ENCODE results near the gene SLC25A22. TPM values are rescaled to one million over a fixed set of nuclear protein-coding genes. Genes with fewer than 3 reads are reported as not detected.
A peak's percentile ranks its signal among the peaks of the same experiment; 100 is the strongest.

The SLC25A22 gene
- total RNA-seq, 1 experiment from 2014 or later: 44.5 TPM

DNA sequence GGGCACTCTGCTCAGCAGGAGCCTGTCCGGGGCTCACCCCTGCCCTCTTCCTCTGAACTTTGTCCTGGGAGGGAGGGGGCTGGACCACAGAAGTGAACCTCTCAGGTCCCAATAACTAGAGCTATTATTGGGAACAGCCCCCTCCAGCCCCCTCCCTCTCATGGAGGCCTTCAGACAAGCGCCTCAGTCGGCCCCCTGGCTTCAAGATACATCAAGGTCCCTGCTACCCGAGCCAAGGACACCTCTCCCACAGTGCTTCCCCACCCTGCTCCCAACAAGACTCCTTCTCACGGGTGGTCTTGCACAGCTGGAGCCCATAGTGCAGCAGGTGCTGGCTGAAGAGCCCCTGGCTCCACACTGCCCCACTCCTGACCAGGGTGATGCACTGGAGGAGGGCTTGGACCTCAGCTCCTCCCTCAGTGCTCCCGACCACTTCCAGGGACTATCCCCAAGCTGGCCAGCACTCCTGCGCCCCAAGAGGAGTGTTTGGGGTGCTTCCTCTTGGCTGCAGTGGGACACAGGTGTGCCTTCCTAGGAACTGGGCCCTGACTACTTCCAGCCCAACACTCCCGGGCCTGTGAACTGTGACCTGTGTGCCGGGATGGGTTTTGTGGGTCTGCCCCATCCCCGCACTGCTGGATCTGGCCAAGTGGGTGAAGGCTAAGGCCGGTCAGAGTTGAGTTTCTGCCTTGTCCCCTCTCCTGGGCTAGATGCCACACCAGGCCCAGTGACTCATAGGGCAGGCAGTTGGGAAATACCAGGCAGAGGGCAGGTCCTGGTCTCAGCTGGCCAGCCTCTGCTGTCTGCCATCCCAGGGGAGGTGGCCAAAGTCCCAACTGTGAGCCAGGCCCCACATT, 22.8 kb upstream of the SLC25A22 start:
- Mint-ChIP-seq H3K27me3 (ENCODE audit: unreplicated experiment) (no peaks in the 10 kb centered on the region), H3K27ac (ENCODE audit: unreplicated experiment) (peak overlapping the region; percentile 88), H3K9me3 (ENCODE audit: low read depth, unreplicated experiment) (no peaks in the 10 kb centered on the region), H3K36me3 (ENCODE audit: insufficient read depth, unreplicated experiment) (peaks cover 78% of the 10 kb centered on the region), H3K4me1 (ENCODE audit: low read depth, unreplicated experiment) (peaks cover 20% of the 10 kb centered on the region), H3K4me3 (ENCODE audit: low read depth, unreplicated experiment) (peak overlapping the region; percentile 77)
- peak; percentile 87 for DNase-seq
- CTCF ChIA-PET: interaction anchor here (1.6 kb wide), 1 partner anchor 14 kb away, joined by 9 read pairs; no protein-coding TSS in a partner anchor
- intact Hi-C loops (cut with micrococcal nuclease; ENCODE audit: unreplicated experiment): no loop called here
- BruUV-seq (replicated peaks): no TSS peak
- TF ChIP-seq, protein P1, sequence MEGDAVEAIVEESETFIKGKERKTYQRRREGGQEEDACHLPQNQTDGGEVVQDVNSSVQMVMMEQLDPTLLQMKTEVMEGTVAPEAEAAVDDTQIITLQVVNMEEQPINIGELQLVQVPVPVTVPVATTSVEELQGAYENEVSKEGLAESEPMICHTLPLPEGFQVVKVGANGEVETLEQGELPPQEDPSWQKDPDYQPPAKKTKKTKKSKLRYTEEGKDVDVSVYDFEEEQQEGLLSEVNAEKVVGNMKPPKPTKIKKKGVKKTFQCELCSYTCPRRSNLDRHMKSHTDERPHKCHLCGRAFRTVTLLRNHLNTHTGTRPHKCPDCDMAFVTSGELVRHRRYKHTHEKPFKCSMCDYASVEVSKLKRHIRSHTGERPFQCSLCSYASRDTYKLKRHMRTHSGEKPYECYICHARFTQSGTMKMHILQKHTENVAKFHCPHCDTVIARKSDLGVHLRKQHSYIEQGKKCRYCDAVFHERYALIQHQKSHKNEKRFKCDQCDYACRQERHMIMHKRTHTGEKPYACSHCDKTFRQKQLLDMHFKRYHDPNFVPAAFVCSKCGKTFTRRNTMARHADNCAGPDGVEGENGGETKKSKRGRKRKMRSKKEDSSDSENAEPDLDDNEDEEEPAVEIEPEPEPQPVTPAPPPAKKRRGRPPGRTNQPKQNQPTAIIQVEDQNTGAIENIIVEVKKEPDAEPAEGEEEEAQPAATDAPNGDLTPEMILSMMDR (IDR thresholded peaks at IDR 0.05; ENCODE audit: unreplicated experiment): no peak

DNA sequence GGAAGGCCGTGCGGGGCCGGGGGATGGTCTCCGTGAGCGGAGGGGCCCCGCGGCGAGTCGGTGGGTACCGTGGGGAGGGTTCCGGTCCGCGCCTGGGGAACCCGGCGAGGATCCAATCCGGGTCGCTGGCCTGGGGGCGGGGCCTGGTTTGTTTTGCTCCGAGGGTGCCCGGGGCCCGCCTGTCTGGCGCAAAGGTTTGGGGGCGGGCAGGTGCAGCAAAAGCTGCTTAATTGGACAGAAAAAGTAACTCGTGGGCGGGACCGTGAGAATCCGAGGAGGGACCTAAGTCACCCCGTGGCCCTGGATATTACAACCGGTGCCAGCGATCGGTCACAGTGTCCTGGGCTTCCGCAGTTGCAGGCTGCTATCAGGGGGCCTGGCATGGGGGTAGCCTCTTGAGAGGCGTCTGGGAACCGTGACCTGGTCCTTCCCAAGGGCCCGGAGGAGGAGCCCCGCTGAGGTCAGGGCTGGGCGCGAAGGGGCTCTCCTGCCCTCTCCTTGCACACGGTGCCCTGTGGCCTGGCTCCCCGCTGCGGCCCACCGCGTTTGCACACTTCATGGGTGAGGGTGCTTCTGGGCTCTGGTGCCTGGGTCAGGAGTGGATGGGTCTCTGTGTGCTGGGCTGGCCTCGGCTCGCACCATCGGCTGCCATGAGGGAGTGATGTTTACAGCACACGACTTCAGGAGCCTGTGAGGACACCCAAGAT, 22.0 kb upstream of the SLC25A22 start:
- peak overlapping the region; percentile 77 for H3K4me3 Mint-ChIP-seq (ENCODE audit: low read depth, unreplicated experiment)
- TF ChIP-seq, protein P1 (IDR thresholded peaks at IDR 0.05; ENCODE audit: unreplicated experiment): no peak
- DNase-seq: peak; percentile 93
- intact Hi-C loops (cut with micrococcal nuclease; ENCODE audit: unreplicated experiment): no loop called here
- TSS peak; percentile 47 for BruUV-seq (replicated peaks)
- peaks cover 14% of the 10 kb centered on the region for H3K4me1 Mint-ChIP-seq (ENCODE audit: low read depth, unreplicated experiment)
- CTCF ChIA-PET: interaction anchor here (0.7 to 1.7 kb wide), 6 partner anchors 9 to 24 kb away, joined by 3 to 9 read pairs (median 5); partner anchors contain the start of genes RPLP2 and TSPAN4
- peaks cover 76% of the 10 kb centered on the region for H3K36me3 Mint-ChIP-seq (ENCODE audit: insufficient read depth, unreplicated experiment)
- H3K27ac Mint-ChIP-seq (ENCODE audit: unreplicated experiment): peak overlapping the region; percentile 88
- H3K27me3 Mint-ChIP-seq (ENCODE audit: unreplicated experiment): no peaks in the 10 kb centered on the region
- H3K9me3 Mint-ChIP-seq (ENCODE audit: low read depth, unreplicated experiment): no peaks in the 10 kb centered on the region

DNA sequence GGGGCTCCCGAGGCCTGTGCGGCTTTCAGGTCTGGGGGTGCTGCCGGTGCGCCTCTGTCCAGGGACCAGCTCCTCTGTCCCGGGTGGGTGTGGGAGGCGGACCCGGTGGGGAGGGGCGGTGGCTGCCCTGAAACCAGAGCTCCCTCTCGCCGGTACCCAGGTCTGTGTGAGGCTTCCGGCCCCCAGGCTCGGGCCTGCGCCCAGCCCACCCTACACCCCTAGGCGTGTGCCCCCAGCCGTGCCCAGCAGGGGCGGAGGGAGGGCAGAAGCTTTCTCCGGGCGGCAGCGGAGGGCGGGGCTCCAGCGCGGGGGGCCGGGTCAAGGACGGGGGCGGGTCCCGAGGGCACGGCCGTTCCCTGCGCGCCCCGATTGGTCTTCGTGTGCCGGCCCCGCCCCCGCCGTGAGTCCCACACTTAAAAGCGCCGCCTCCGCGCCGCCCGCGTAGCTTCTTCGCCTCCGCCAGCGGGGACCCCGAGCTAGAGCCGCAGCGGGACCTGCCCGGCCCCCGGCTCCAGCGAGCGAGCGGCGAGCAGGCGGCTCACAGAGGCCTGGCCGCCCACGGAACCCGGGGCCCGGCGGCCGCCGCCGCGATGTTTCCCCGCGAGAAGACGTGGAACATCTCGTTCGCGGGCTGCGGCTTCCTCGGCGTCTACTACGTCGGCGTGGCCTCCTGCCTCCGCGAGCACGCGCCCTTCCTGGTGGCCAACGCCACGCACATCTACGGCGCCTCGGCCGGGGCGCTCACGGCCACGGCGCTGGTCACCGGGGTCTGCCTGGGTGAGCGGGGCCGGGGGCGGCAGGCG, 21.2 kb upstream of the SLC25A22 start:
- intact Hi-C loops (cut with micrococcal nuclease; ENCODE audit: unreplicated experiment): no loop called here

More for the DNA sequence above, 21.2 kb upstream of the SLC25A22 start:
- BruUV-seq (replicated peaks): no TSS peak
- CTCF ChIA-PET: interaction anchor here (0.6 to 1.7 kb wide), 7 partner anchors 9 to 961 kb away, joined by 3 to 9 read pairs (median 5); partner anchors contain the start of genes RPLP2 and TSPAN4
- Mint-ChIP-seq H3K4me1 (ENCODE audit: low read depth, unreplicated experiment) (peaks cover 9% of the 10 kb centered on the region), H3K27me3 (ENCODE audit: unreplicated experiment) (no peaks in the 10 kb centered on the region), H3K27ac (ENCODE audit: unreplicated experiment) (peak overlapping the region; percentile 88), H3K36me3 (ENCODE audit: insufficient read depth, unreplicated experiment) (peaks cover 76% of the 10 kb centered on the region), H3K9me3 (ENCODE audit: low read depth, unreplicated experiment) (no peaks in the 10 kb centered on the region), H3K4me3 (ENCODE audit: low read depth, unreplicated experiment) (peak overlapping the region; percentile 77)
- peak; percentile 93 for DNase-seq
- TF ChIP-seq, protein P1 (IDR thresholded peaks at IDR 0.05; ENCODE audit: unreplicated experiment): no peak

Measured in Calu3 (cell line).